ENCODE data around the gene POLRMT. TPM values are rescaled to one million over a fixed set of nuclear protein-coding genes. Genes with fewer than 3 reads are reported as not detected.

POLRMT gene
- total and polyA plus RNA-seq, 2 experiments from 2014 or later: 103 to 121 TPM

DNA sequence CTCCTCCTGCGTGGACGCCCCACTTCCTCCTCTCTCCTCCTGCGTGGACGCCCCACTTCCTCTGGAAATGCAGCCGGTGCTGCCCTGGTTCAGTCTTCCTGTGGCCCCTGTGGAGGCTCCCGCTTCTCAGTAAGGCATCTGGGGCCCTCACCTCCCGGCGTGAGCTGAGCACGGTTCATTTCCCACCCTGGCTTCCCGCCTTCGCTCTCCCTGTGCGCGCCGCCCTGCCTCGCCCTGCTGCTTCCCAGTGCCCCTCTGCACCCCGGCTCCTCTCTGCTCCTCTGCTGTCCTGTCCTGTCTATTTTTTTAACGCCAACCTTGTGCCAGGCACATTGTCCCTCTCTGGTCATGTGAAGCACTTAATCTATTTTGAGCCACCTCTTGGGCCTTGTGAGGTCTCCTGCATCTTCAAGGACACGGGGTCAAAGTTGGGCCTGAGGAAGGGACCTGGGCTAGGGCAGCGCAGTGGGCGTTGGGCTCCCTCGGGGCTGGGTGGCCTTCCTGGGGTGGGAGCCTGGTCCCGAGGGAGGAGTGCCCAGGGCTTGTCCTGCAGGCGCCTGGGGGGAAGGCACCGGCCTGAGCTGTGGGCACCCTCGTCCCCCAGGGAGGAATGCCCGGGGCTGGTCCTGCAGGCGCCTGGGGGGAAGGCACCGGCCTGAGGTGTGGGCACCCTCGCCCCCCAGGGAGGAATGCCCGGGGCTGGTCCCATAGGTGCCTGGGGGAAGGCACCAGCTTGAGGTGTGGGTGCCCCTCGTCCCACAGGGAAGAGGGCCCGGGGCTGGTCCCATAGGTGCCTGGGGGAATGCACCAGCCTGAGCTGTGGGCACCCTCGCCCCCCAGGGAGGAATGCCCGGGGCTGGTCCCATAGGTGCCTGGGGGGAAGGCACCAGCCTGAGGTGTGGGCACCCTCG, 30.7 kb downstream of the POLRMT start:
- H3K36me3 ChIP-seq: no peaks in the 10 kb centered on the region
- H3K9me3 ChIP-seq (ENCODE audit: low read depth): no peaks in the 10 kb centered on the region
- H3K4me3 ChIP-seq: no peak overlapping the region
- TF ChIP-seq, protein P1, sequence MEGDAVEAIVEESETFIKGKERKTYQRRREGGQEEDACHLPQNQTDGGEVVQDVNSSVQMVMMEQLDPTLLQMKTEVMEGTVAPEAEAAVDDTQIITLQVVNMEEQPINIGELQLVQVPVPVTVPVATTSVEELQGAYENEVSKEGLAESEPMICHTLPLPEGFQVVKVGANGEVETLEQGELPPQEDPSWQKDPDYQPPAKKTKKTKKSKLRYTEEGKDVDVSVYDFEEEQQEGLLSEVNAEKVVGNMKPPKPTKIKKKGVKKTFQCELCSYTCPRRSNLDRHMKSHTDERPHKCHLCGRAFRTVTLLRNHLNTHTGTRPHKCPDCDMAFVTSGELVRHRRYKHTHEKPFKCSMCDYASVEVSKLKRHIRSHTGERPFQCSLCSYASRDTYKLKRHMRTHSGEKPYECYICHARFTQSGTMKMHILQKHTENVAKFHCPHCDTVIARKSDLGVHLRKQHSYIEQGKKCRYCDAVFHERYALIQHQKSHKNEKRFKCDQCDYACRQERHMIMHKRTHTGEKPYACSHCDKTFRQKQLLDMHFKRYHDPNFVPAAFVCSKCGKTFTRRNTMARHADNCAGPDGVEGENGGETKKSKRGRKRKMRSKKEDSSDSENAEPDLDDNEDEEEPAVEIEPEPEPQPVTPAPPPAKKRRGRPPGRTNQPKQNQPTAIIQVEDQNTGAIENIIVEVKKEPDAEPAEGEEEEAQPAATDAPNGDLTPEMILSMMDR (IDR thresholded peaks at IDR 0.05; ENCODE audit: low read depth, low read length): no peak
- no peak overlapping the region for H3K27ac ChIP-seq
- H3K27me3 ChIP-seq: no peaks in the 10 kb centered on the region
- no peaks in the 10 kb centered on the region for H3K4me1 ChIP-seq (ENCODE audit: low read depth)
- DNase-seq (ENCODE audit: low read depth in 1 of 2, low spot score in 1 of 2): no peak

DNA sequence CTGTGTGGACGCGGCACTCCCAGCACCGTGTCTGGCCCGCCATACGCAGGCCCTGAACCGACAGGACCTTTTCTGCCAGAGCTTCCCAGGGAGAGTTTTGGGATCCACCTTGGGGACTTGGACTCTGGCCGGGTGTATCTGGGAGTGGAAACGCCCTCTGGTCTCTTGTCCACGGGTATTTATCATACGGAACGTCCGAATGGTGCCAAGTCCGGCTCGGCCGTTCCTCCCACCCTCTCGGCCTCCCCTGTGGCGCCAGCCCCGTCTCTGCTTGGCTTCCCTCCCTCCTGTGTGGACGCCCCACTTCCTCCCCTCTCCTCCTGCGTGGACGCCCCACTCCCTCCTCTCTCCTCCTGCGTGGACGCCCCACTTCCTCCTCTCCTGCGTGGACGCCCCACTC, 31.5 kb downstream of the POLRMT start:
- H3K4me1 ChIP-seq (ENCODE audit: low read depth): no peaks in the 10 kb centered on the region
- H3K4me3 ChIP-seq: no peak overlapping the region
- no peaks in the 10 kb centered on the region for H3K27me3 ChIP-seq
- DNase-seq (ENCODE audit: low read depth in 1 of 2, low spot score in 1 of 2): no peak
- no peak overlapping the region for H3K27ac ChIP-seq
- no peaks in the 10 kb centered on the region for H3K9me3 ChIP-seq (ENCODE audit: low read depth)
- H3K36me3 ChIP-seq: no peaks in the 10 kb centered on the region
- TF ChIP-seq, protein P1 (IDR thresholded peaks at IDR 0.05; ENCODE audit: low read depth, low read length): no peak

DNA sequence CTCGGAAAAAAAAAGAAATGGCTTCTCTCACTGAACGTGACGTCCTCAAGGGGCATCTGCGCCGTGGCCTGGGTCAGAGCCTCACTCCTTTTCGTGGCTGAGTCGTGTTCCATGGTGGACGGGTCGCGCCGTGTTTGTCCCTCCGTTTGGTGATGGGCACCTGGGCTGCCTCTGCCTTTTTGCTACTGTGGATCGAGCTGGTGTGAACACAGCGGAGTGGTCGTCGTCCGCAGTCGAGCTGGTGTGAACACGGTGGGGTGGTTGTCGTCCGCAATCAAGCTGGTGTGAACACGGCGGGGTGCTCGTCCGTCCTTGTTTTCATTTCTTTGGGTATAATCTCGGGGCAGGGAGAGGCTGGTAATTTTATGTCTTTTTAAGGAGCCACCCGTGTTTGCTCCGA, 32.0 kb downstream of the POLRMT start:
- no peak overlapping the region for H3K27ac ChIP-seq
- H3K4me1 ChIP-seq (ENCODE audit: low read depth): no peaks in the 10 kb centered on the region
- no peaks in the 10 kb centered on the region for H3K36me3 ChIP-seq
- TF ChIP-seq, protein P1 (IDR thresholded peaks at IDR 0.05; ENCODE audit: low read depth, low read length): no peak
- peaks cover under 1% of the 10 kb centered on the region for H3K27me3 ChIP-seq
- H3K4me3 ChIP-seq: no peak overlapping the region
- no peaks in the 10 kb centered on the region for H3K9me3 ChIP-seq (ENCODE audit: low read depth)
- no peak for DNase-seq (ENCODE audit: low read depth in 1 of 2, low spot score in 1 of 2)

DNA sequence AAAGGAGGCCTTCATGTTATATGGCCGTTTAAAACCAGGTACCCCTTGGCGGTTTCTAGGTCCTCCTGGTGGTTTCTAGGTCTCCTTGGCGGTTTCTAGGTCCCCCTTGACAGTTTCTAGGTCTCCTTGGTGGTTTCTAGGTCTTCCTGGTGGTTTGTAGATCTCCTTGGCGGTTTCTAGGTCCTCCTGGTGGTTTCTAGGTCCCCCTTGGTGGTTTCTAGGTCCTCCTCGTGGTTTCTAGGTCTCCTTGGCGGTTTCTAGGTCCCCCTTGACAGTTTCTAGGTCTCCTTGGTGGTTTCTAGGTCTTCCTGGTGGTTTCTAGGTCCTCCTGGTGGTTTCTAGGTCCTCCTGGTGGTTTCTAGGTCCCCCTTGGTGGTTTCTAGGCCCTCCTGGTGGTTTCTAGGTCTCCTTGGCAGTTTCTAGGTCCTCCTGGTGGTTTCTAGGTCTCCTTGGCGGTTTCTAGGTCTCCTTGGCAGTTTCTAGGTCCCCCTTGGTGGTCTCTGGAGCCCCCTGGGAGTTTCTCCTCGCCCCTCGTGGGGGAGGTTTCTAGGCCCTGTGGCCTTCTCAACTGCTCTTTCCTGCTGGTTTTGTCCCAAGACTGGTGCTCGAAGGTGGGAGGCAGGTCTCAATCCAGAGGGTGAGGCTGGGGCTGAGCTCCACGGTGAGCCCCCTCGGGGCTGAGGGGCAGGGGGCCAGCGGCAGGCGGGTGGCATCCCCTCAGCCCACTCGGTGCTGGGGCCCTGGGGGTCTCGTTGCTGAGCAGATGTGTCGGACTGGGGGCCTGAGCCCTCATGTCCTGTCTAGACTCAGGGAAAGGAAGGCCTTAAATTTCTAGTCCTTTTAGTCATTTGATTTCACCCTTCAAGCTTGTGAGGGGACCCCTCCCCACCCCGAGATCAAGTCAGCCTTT, 35.7 kb downstream of the POLRMT start:
- Histone ChIP-seq H3K27me3 (peaks cover 18% of the 10 kb centered on the region), H3K36me3 (no peaks in the 10 kb centered on the region), H3K9me3 (ENCODE audit: low read depth) (no peaks in the 10 kb centered on the region), H3K4me1 (ENCODE audit: low read depth) (no peaks in the 10 kb centered on the region), H3K4me3 (no peak overlapping the region), H3K27ac (no peak overlapping the region)
- TF ChIP-seq, protein P1 (IDR thresholded peaks at IDR 0.05; ENCODE audit: low read depth, low read length): no peak
- DNase-seq (ENCODE audit: low read depth in 1 of 2, low spot score in 1 of 2): no peak

DNA sequence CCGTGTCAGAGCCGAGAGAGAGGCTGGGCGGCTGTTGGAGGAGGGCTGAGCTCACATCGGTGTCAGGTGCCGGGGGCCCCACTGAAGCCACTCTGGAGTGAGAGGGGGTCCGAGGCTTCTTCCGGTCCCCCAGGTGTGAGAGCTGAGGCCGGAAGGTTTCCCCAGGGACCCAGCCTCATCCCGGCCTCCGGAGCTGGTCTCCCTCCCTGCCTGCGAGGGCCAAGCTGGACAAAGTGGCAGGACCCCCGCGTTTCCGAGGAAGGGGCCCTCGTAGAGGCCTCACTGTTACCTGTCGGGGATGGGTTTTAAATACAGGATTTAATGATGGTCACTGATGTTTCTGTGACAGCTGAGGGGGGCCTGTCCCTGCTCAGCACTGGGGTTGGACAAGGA, 37.1 kb downstream of the POLRMT start:
- DNase-seq (ENCODE audit: low read depth in 1 of 2, low spot score in 1 of 2): no peak
- TF ChIP-seq, protein P1 (IDR thresholded peaks at IDR 0.05; ENCODE audit: low read depth, low read length): no peak
- no peak overlapping the region for H3K27ac ChIP-seq

More for the DNA sequence above, 37.1 kb downstream of the POLRMT start:
- H3K4me3 ChIP-seq: no peak overlapping the region
- peaks cover 32% of the 10 kb centered on the region for H3K27me3 ChIP-seq
- no peaks in the 10 kb centered on the region for H3K4me1 ChIP-seq (ENCODE audit: low read depth)
- no peaks in the 10 kb centered on the region for H3K36me3 ChIP-seq
- H3K9me3 ChIP-seq (ENCODE audit: low read depth): no peaks in the 10 kb centered on the region
